Right lobe of liver (tissue), 6 donors: ENCODE results near the gene ANKS1B. TPM values are rescaled to one million over a fixed set of nuclear protein-coding genes. Genes with fewer than 3 reads are reported as not detected.
A peak's percentile ranks its signal among the peaks of the same experiment; 100 is the strongest.
"Not testable (repeated sequence)": the region's sequence is repeated elsewhere in the genome, so short reads cannot be mapped to it uniquely, and the experiment has no call there.

Experiments
- ATAC-seq, 4 donors: fragments of 200-7000 bp; cut with Tn5 transposase; one replicate each; pipeline ENCODE4 v1.9.1; 2020; ENCODE audit warnings: mild to moderate bottlenecking in 4 of 4, moderate library complexity in 4 of 4
- DNase-seq, 3 donors: peaks; one replicate each; pipeline ENCODE4 v3.0.0-alpha.2; 2020
- H3K27ac ChIP-seq, 3 donors: fragments of 200-600 bp; one replicate each; pipeline ENCODE4 v1.8.0; 2022
- H3K27me3 ChIP-seq, 2 donors: fragments of 200-600 bp; one replicate each; pipeline ENCODE4 v1.8.0; 2022
- H3K36me3 ChIP-seq, 4 donors: fragments of 200-600 bp; sonication (generic) in 1 of 4; one replicate each; pipeline versions ENCODE4 v1.5.1 to v1.8.0; 2017 to 2022; ENCODE audit warnings: control low read depth in 1 of 4
- H3K4me1 ChIP-seq, 4 donors: fragments of 200-600 bp; sonication (generic) in 1 of 4; one replicate each; pipeline versions ENCODE4 v1.5.1 to v1.8.0; 2017 to 2022; ENCODE audit warnings: control low read depth in 1 of 4
- H3K4me3 ChIP-seq, 3 donors: fragments of 200-600 bp; one replicate each; pipeline ENCODE4 v1.8.0; 2022
- H3K9me3 ChIP-seq, 4 donors: fragments of 200-600 bp; sonication (generic) in 1 of 4; one replicate each; pipeline versions ENCODE4 v1.5.1 to v1.8.0; 2017 to 2022; ENCODE audit warnings: control low read depth in 1 of 4
- CTCF ChIP-seq, 4 donors: fragments of 200-600 bp in 3 of 4; fragments of 450-650 bp in 1 of 4; IDR thresholded peaks; one replicate each; pipeline versions ENCODE4 v1.5.1 to v1.8.0; 2016 to 2022; ENCODE audit warnings: antibody characterized with exemption in 4 of 4, mild to moderate bottlenecking in 2 of 4
- POLR2A ChIP-seq: fragments of 450-650 bp; IDR thresholded peaks from one replicate; pipeline ENCODE4 v1.6.1; 2017; ENCODE audit warnings: antibody characterized with exemption, mild to moderate bottlenecking
- WGBS: methylation state at CpG from one replicate; pipeline ENCODE4 v1.1.6; 2018; ENCODE audit warnings: low coverage, low lambda C conversion rate; ENCODE audit not compliant: insufficient coverage; ENCODE audit errors: missing lambda C conversion rate; 5-methylcytosine and 5-hydroxymethylcytosine counted together
- intact Hi-C, 2 donors: fragments of 100-400 bp; cut with DNase I; formaldehyde crosslinking; loops; one replicate each; pipeline versions ENCODE4 v1.11.2 to v1.14.1; 2022
- total RNA-seq, 6 experiments: library from RNA; depleted of rRNA in 2 of 6; stranded (reverse); fragments of >200 nt in 2 of 6; fragmentation: NEBNext Ultra II Directional in 3 of 6; extraction: Animal tissue kit (Norgen Biotek cat#: 25700) in 3 of 6; gene quantifications; one replicate each; pipeline versions ENCODE4 v1.1.0 to v1.2.4, GENCODE V29; 2016 to 2023
- donor health status: DM: no; HTN: yes; CAD: no.
- donor health status: DM: no; HTN: no; CAD: no.
- donor health status: DM: no; HTN: no; CAD: no.
- donor health status: DM: no; HTN: yes; CAD: no.
- donor health status: DM: no; HTN: yes; CAD: no.

Gene ANKS1B
- total RNA-seq, 6 experiments from 2014 or later: 0.17 to 1.9 (median 0.44) TPM; not detected in 1

- H3K36me3 ChIP-seq: no peaks in the 10 kb centered on the region
- DNase-seq (peak in 1 of 3 donors; percentile 46), ATAC-seq (peak; percentile 95 to 98 (median 96))
- H3K4me1 ChIP-seq: peaks cover 0 to 14% (median 3%) of the 10 kb centered on the region in 4 donors
- no peaks in the 10 kb centered on the region for H3K27me3 ChIP-seq
- peak overlapping the region in 1 of 3 donors; percentile 5 for H3K27ac ChIP-seq
- H3K9me3 ChIP-seq: no peaks in the 10 kb centered on the region
- WGBS: 44% methylated on average over 8 of the region's 8 CpGs
- intact Hi-C loops: no loop called here
- no peak overlapping the region for H3K4me3 ChIP-seq
- TF ChIP-seq CTCF (IDR thresholded peaks at IDR 0.05): no peak
- TF ChIP-seq POLR2A: no peak
Measured at GRCh38 chr12:99809909-99810308, 174.8 kb downstream of the ANKS1B start.

- no peaks in the 10 kb centered on the region for H3K36me3 ChIP-seq
- no peaks in the 10 kb centered on the region for H3K9me3 ChIP-seq
- ATAC-seq: no peak
- no peak for DNase-seq
- H3K27me3 ChIP-seq: no peaks in the 10 kb centered on the region
- no peak overlapping the region for H3K27ac ChIP-seq
- TF ChIP-seq POLR2A (no peak), CTCF (IDR thresholded peaks at IDR 0.05) (no peak)
- intact Hi-C loops: no loop called here
- peaks cover 0 to 14% (median 3%) of the 10 kb centered on the region in 4 donors for H3K4me1 ChIP-seq
- WGBS: 90% methylated on average over 5 of the region's 9 CpGs
- no peak overlapping the region for H3K4me3 ChIP-seq
Measured at GRCh38 chr12:99806304-99806703, 178.4 kb downstream of the ANKS1B start.

GRCh38 chr12:99804715-99805114 lies 180.0 kb downstream of the ANKS1B start:
- Histone ChIP-seq H3K27ac (no peak overlapping the region), H3K4me1 (peaks cover 0 to under 1% (median 0%) of the 10 kb centered on the region in 4 donors), H3K27me3 (no peaks in the 10 kb centered on the region), H3K4me3 (no peak overlapping the region), H3K9me3 (no peaks in the 10 kb centered on the region), H3K36me3 (no peaks in the 10 kb centered on the region)
- TF ChIP-seq CTCF (IDR thresholded peaks at IDR 0.05) (no peak), POLR2A (no peak)
- intact Hi-C loops: no loop called here
- DNase-seq: no peak
- no peak for ATAC-seq

GRCh38 chr12:99800605-99801004 lies 184.1 kb downstream of the ANKS1B start:
- H3K4me3 ChIP-seq: no peak overlapping the region
- no peaks in the 10 kb centered on the region for H3K27me3 ChIP-seq
- no peaks in the 10 kb centered on the region for H3K4me1 ChIP-seq
- no peak for DNase-seq
- no peak for TF ChIP-seq POLR2A
- no peak for TF ChIP-seq CTCF (IDR thresholded peaks at IDR 0.05)
- no peaks in the 10 kb centered on the region for H3K36me3 ChIP-seq
- H3K27ac ChIP-seq: no peak overlapping the region
- intact Hi-C loops: no loop called here
- WGBS: 88% methylated on average over 2 of the region's 2 CpGs
- H3K9me3 ChIP-seq: no peaks in the 10 kb centered on the region
- no peak for ATAC-seq

GRCh38 chr12:99797931-99798330 lies 186.8 kb downstream of the ANKS1B start:
- H3K4me1 ChIP-seq, H3K27me3 ChIP-seq, H3K27ac ChIP-seq, H3K9me3 ChIP-seq, DNase-seq, ATAC-seq, H3K4me3 ChIP-seq, intact Hi-C loops, H3K36me3 ChIP-seq: not testable (repeated sequence)
- 23% methylated on average over 4 of the region's 4 CpGs for WGBS
